GM18861 (cell line): Measurements from ENCODE around the gene MED16.
"Not testable (repeated sequence)": the region's sequence is repeated elsewhere in the genome, so short reads cannot be mapped to it uniquely, and the experiment has no call there.

Experiments
- ATAC-seq: cut with Tn5 transposase; IDR thresholded peaks from one replicate; pipeline ENCODE4 v1.9.1; 2021; ENCODE audit not compliant: unreplicated experiment

The MED16 gene

GRCh38 chr19:831407-832369, 61.3 kb downstream of the MED16 start:
- ATAC-seq, result no peak

GRCh38 chr19:829129-829758, 63.7 kb downstream of the MED16 start:
- ATAC-seq, result no peak

- ATAC-seq, result no peak
Observed at GRCh38 chr19:827710-828321, 65.2 kb downstream of the MED16 start, which contains the start of gene AZU1. TSS of gene AZU1 (plus strand) at chr19:827837. CDS start at chr19:827847, 10 bp downstream.

GRCh38 chr19:827314-827709, 65.7 kb downstream of the MED16 start:
- ATAC-seq, result no peak

- no peak for ATAC-seq
Observed at GRCh38 chr19:825897-826644, 66.9 kb downstream of the MED16 start.

GRCh38 chr19:824885-825284, 68.1 kb downstream of the MED16 start:
- no peak for ATAC-seq

GRCh38 chr19:823565-824121, 69.3 kb downstream of the MED16 start:
- no peak for ATAC-seq

GRCh38 chr19:821825-822503, 71.0 kb downstream of the MED16 start, which contains the start of gene PLPPR3:
TSS of gene PLPPR3 (minus strand) at chr19:821955. CDS start at chr19:821559, 396 bp downstream.
- no peak for ATAC-seq

GRCh38 chr19:821231-821824, 71.7 kb downstream of the MED16 start:
- no peak for ATAC-seq

- ATAC-seq, result not testable (repeated sequence)
Observed at GRCh38 chr19:820212-820611, 72.8 kb downstream of the MED16 start.
